A549 (cell line): ENCODE measurements around the gene CCNL1. TPM values are rescaled to one million over a fixed set of nuclear protein-coding genes. Genes with fewer than 3 reads are reported as not detected.

Experiments used
- ATAC-seq, 2 experiments: fragments of 200-7000 bp in 1 of 2; fragments of >200 bp in 1 of 2; cut with Nextera tagmentation in 1 of 2; cut with Tn5 transposase in 1 of 2; 3 replicates each; pipeline versions ENCODE4 v1.8.0 to v1.9.1; 2018 to 2020; ENCODE audit warnings: mild to moderate bottlenecking in 1 of 2, moderate library complexity in 1 of 2
- CTCF ChIA-PET: fragments of 300-600 bp; sonication (Branson Sonifier 250); formaldehyde crosslinking; extraction: SDS; loops from one replicate; lab custom pipeline; 2021; ENCODE audit warnings: antibody characterized with exemption, inconsistent platforms; lab: Yijun Ruan, JAX
- POLR2A ChIA-PET: fragments of 350-600 bp; formaldehyde crosslinking; extraction: SDS; loops from one replicate; lab custom pipeline; 2021; ENCODE audit warnings: antibody characterized with exemption, inconsistent platforms; lab: Yijun Ruan, JAX
- DNase-seq, 2 experiments: peaks; one replicate each; pipeline versions ENCODE4 v3.0.0 to v3.0.0-alpha.2; 2011 to 2016; ENCODE audit warnings: low read depth in 1 of 2, low spot score in 1 of 2
- FAIRE-seq: peaks from 2 replicates; lab custom pipeline; 2011; peaks lifted over from hg19 to GRCh38; lab: Jason Lieb, UNC
- H3K27ac ChIP-seq, 2 experiments: fragments of >200 bp; sonication (Bioruptor Twin); formaldehyde crosslinking; 3 replicates each; pipeline ENCODE4 v1.5.1; 2016 to 2017
- H3K4me1 ChIP-seq: fragments of >200 bp; sonication (Bioruptor Twin); formaldehyde crosslinking; 3 replicates; pipeline ENCODE4 v1.6.1; 2016
- H3K4me2 ChIP-seq: fragments of >200 bp; sonication (Bioruptor Twin); formaldehyde crosslinking; 3 replicates; pipeline ENCODE4 v1.6.1; 2016
- H3K4me3 ChIP-seq: fragments of >200 bp; sonication (Bioruptor Twin); formaldehyde crosslinking; 3 replicates; pipeline ENCODE4 v1.5.1; 2016
- H3K9me3 ChIP-seq: fragments of >200 bp; sonication (Bioruptor Twin); formaldehyde crosslinking; 3 replicates; pipeline ENCODE4 v1.6.1; 2016
- BHLHE40 ChIP-seq: IDR thresholded peaks from 2 replicates; pipeline ENCODE4 v1.6.1; 2012; ENCODE audit warnings: low read depth, low read length, inconsistent platforms
- CBX2 ChIP-seq: fragments of 200-600 bp; sonication (generic); IDR thresholded peaks from 2 replicates; pipeline ENCODE4 v1.6.1; 2016; ENCODE audit warnings: low read depth, mild to moderate bottlenecking, borderline replicate concordance
- CEBPB ChIP-seq, 2 experiments: fragments of >200 bp in 1 of 2; sonication (Bioruptor Twin) in 1 of 2; formaldehyde crosslinking in 1 of 2; IDR thresholded peaks; 2 replicates each; pipeline ENCODE4 v1.6.1; 2012 to 2016
- E2F6 ChIP-seq: IDR thresholded peaks from 2 replicates; pipeline ENCODE4 v1.6.1; 2012; ENCODE audit warnings: low read depth, borderline replicate concordance
- EHF ChIP-seq: fragments of 250-450 bp; sonication (Bioruptor Pico); IDR thresholded peaks from 2 replicates; pipeline ENCODE4 v1.5.0; 2020; ENCODE audit warnings: mild to moderate bottlenecking
- ESRRA ChIP-seq: fragments of 150-350 bp; IDR thresholded peaks from 2 replicates; pipeline ENCODE4 v1.6.1; 2014; ENCODE audit warnings: mild to moderate bottlenecking, low read length, borderline replicate concordance
- FOSL2 ChIP-seq, 2 experiments: fragments of 450-650 bp in 1 of 2; fragments of >200 bp in 1 of 2; sonication (Bioruptor Twin) in 1 of 2; formaldehyde crosslinking; IDR thresholded peaks; 2 replicates each; pipeline versions ENCODE4 v1.5.0 to v1.6.1; 2016 to 2020; ENCODE audit warnings: mild to moderate bottlenecking in 1 of 2, moderate library complexity in 1 of 2
- FOXS1 ChIP-seq: fragments of 250-450 bp; sonication (Bioruptor Pico); IDR thresholded peaks from 2 replicates; pipeline ENCODE4 v1.5.0; 2020; ENCODE audit warnings: mild to moderate bottlenecking, moderate library complexity
- HES2 ChIP-seq: fragments of >200 bp; sonication (Bioruptor Twin); formaldehyde crosslinking; IDR thresholded peaks from 2 replicates; pipeline ENCODE4 v1.6.1; 2016
- HOXA7 ChIP-seq: fragments of 250-450 bp; sonication (Bioruptor Pico); IDR thresholded peaks from 2 replicates; pipeline ENCODE4 v1.5.0; 2020; ENCODE audit warnings: mild to moderate bottlenecking, moderate library complexity
- HOXB5 ChIP-seq: fragments of 250-450 bp; sonication (Bioruptor Pico); IDR thresholded peaks from 2 replicates; pipeline ENCODE4 v1.5.0; 2020; ENCODE audit warnings: mild to moderate bottlenecking, moderate library complexity
- KDM1A ChIP-seq: fragments of 200-600 bp; sonication (generic); IDR thresholded peaks from 2 replicates; pipeline ENCODE4 v1.6.1; 2016; ENCODE audit warnings: low read depth, mild to moderate bottlenecking
- MAFK ChIP-seq: fragments of 450-650 bp; IDR thresholded peaks from 2 replicates; pipeline ENCODE4 v1.6.1; 2014; ENCODE audit not compliant: partially characterized antibody
- MYC ChIP-seq: IDR thresholded peaks from 2 replicates; pipeline ENCODE4 v1.6.1; 2012; ENCODE audit warnings: mild to moderate bottlenecking, inconsistent platforms, low read length, improper control_type of control experiment, borderline replicate concordance
- NFE2L2 ChIP-seq: fragments of 150-350 bp; conservative IDR thresholded peaks from 2 replicates; pipeline ENCODE4 v1.6.1; 2014; ENCODE audit warnings: low read length
- NPAS2 ChIP-seq: fragments of 250-450 bp; sonication (Bioruptor Pico); IDR thresholded peaks from 2 replicates; pipeline ENCODE4 v1.8.0; 2022; ENCODE audit warnings: mild to moderate bottlenecking, moderate library complexity, borderline replicate concordance
- PHF8 ChIP-seq: fragments of 200-600 bp; sonication (generic); IDR thresholded peaks from 2 replicates; pipeline ENCODE4 v1.6.1; 2016; ENCODE audit warnings: low read depth, mild to moderate bottlenecking, antibody characterized with exemption, moderate library complexity, borderline replicate concordance
- POLR2A ChIP-seq: IDR thresholded peaks from 2 replicates; pipeline ENCODE4 v1.6.1; 2012; ENCODE audit warnings: mild to moderate bottlenecking, low read length
- POLR2AphosphoS2 ChIP-seq: conservative IDR thresholded peaks from 2 replicates; pipeline ENCODE4 v1.6.1; 2012; ENCODE audit warnings: low read length, improper control_type of control experiment, inconsistent platforms
- RAD21 ChIP-seq, 2 experiments: fragments of >200 bp in 1 of 2; sonication (Bioruptor Twin) in 1 of 2; formaldehyde crosslinking in 1 of 2; IDR thresholded peaks in 1 of 2; conservative IDR thresholded peaks in 1 of 2; 2 replicates in 1 of 2; 3 replicates in 1 of 2; pipeline ENCODE4 v1.6.1; 2012 to 2018; ENCODE audit warnings: inconsistent platforms in 1 of 2
- REST ChIP-seq: fragments of 200-600 bp; sonication (generic); IDR thresholded peaks from 2 replicates; pipeline ENCODE4 v1.6.1; 2016; ENCODE audit warnings: antibody characterized with exemption, mild to moderate bottlenecking, moderate library complexity
- SMC3 ChIP-seq: fragments of >200 bp; sonication (Bioruptor Twin); formaldehyde crosslinking; IDR thresholded peaks from 3 replicates; pipeline ENCODE4 v1.6.1; 2018; ENCODE audit warnings: inconsistent platforms
- TFCP2L1 ChIP-seq: fragments of 250-450 bp; sonication (Bioruptor Pico); IDR thresholded peaks from 2 replicates; pipeline ENCODE4 v1.5.0; 2021; ENCODE audit warnings: mild to moderate bottlenecking
- USF2 ChIP-seq: fragments of 450-650 bp; IDR thresholded peaks from 2 replicates; pipeline ENCODE4 v1.6.1; 2014; ENCODE audit warnings: antibody characterized with exemption
- ZC3H11A ChIP-seq: fragments of 450-650 bp; IDR thresholded peaks from 2 replicates; pipeline ENCODE4 v1.6.1; 2014; ENCODE audit warnings: antibody characterized with exemption, mild to moderate bottlenecking
- ZFP36 ChIP-seq: fragments of 450-650 bp; IDR thresholded peaks from 2 replicates; pipeline ENCODE4 v1.6.1; 2014; ENCODE audit warnings: borderline replicate concordance; ENCODE audit not compliant: partially characterized antibody
- ZSCAN20 ChIP-seq: fragments of 250-450 bp; sonication (Bioruptor Pico); IDR thresholded peaks from 2 replicates; pipeline ENCODE4 v1.8.0; 2022; ENCODE audit warnings: mild to moderate bottlenecking, moderate library complexity
- WGBS: methylation state at CpG from one replicate; pipeline ENCODE4 v1.1.6; 2017; ENCODE audit errors: missing lambda C conversion rate; 5-methylcytosine and 5-hydroxymethylcytosine counted together
- polyA plus RNA-seq, 4 experiments: library from polyadenylated mRNA; depleted of rRNA in 3 of 4; stranded (reverse); fragments of >200 nt; fragmentation: RNase III in 1 of 4; extraction: RNeasy Plus Mini Kit Qiagen cat#74134 plus additional on column Dnase treatment in 1 of 4; gene quantifications; 2 replicates in 3 of 4; 3 replicates in 1 of 4; pipeline ENCODE4 v1.2.3, GENCODE V29; 2011 to 2017
- TF ChIP-seq, protein P1 (sequence below): fragments of 250-450 bp; sonication (Bioruptor Pico); IDR thresholded peaks from 2 replicates; pipeline ENCODE4 v1.5.0; 2021; ENCODE audit warnings: mild to moderate bottlenecking, moderate library complexity, borderline replicate concordance
- TF ChIP-seq, protein P2 (sequence below): fragments of 250-450 bp; sonication (Bioruptor Pico); IDR thresholded peaks from 2 replicates; pipeline ENCODE4 v1.5.0; 2020; ENCODE audit warnings: low read depth, mild to moderate bottlenecking, moderate library complexity

The CCNL1 gene
- polyA plus RNA-seq, 2 of the 4 experiments (the other 2 are of a cell fraction), result 45.1 to 170 TPM

DNA sequence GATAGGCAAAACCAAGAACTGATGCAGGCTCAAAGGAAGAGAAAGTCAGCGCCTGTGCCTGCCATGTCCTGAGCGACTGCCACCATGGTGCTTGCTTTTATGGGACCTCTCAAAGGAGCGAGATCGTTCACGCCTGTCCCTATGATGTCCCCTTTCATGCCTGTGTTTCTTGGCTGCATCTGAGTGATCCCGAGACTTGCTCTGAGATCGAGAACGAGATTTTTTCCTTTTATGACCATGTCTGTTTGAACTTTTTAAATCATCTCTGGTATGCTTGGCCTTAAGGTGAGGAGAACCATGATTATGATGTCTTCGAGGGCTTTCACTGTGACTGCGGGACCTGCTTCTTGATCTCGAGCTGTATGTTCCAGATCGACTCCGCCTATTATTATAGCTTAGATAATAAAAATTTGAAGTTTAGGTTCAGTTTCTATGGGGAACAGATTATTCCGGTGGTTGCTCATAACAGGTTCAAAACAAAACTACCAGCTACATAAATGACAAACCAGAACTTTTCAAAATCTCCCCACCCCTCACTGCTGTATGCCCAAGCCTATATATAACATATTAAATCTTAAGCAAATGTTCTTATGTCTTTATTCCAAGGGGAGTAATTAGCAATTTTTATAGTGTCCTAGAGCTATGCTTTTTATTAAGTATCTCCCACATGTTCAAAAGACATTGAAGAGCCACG, 11.6 kb downstream of the CCNL1 start (continued):
- TF ChIP-seq PHF8 (no peak), CBX2 (no peak), FOXS1 (CRISPR knock-in tag) (no peak), ZC3H11A (no peak), FOSL2 (IDR thresholded peaks at IDR 0.05) (no peak), FOSL2 (CRISPR knock-in tag; IDR thresholded peaks at IDR 0.05) (no peak)

DNA sequence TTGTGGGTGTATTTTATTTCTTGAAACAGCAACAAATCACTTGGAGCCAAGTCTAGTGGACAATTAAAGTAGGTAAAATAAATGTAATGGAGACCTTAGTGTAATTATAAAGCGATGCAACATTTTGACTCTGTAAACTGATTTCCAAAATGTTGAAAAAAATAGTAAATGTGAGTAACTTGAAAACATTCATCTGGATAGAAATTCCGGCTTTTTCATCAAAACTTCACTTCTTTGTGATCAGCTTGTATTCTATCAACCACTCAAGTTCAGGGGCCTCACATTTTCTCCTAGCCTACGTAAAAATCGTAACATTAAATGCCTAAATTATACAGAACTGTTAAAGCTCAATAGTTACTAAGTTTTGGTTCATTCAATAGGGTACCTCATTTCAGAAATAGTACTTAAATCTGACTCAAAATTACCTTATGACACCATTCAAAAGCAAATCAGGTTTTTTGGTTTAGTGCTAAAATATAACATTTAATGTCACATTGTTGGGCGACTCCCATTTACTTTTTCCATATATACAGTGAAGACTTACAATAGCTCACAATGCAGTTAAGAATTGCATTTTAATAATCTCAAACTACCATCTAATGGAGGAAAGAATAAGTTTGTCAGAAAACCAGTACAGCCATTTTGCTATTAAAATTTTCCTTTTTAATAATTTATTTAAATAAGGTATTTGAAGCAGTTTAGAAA, 12.7 kb downstream of the CCNL1 start:
- no peak overlapping the region for H3K4me2 ChIP-seq
- 93% methylated on average over 5 of the region's 5 CpGs for WGBS
- ATAC-seq, result no peak
- H3K27ac ChIP-seq, result no peak overlapping the region
- DNase-seq, result no peak
- CTCF ChIA-PET, result interaction anchor here (0.7 to 1.9 kb wide), 7 partner anchors 10 to 1035 kb away, joined by 3 to 15 read pairs (median 3); partner anchors contain the start of gene CCNL1
- FAIRE-seq, result no peak
- POLR2A ChIA-PET, result interaction anchor here (0.6 to 1.7 kb wide), 4 partner anchors 10 to 633 kb away, joined by 3 to 7 read pairs (median 3); no protein-coding TSS in a partner anchor
- H3K4me1 ChIP-seq, result no peaks in the 10 kb centered on the region
- H3K9me3 ChIP-seq, result no peaks in the 10 kb centered on the region
- H3K4me3 ChIP-seq, result no peak overlapping the region
- TF ChIP-seq REST (0 out of 2 replicates have a peak, but pooled peaks have one; percentile 30), POLR2AphosphoS2 (peak; percentile 97), USF2 (no peak), MAFK (no peak), KDM1A (no peak), NFE2L2 (no peak), ZSCAN20 (CRISPR knock-in tag) (no peak), HOXB5 (CRISPR knock-in tag) (no peak), ZFP36 (no peak), E2F6 (no peak), TFCP2L1 (CRISPR knock-in tag) (peak; percentile 97), MYC (no peak), RAD21 (conservative IDR thresholded peaks at IDR 0.05 in 1 of 2, IDR thresholded peaks at IDR 0.05 in 1 of 2) (no peak), HOXA7 (peak; percentile 98), EHF (no peak; the same call in 1 of the 2 replicates), BHLHE40 (no peak), NPAS2 (no peak), ESRRA (no peak), CEBPB (IDR thresholded peaks at IDR 0.05) (no peak), SMC3 (no peak), FOSL2 (IDR thresholded peaks at IDR 0.05) (no peak), FOSL2 (CRISPR knock-in tag; IDR thresholded peaks at IDR 0.05) (no peak), POLR2A (no peak), HES2 (no peak)
- TF ChIP-seq, protein P1, sequence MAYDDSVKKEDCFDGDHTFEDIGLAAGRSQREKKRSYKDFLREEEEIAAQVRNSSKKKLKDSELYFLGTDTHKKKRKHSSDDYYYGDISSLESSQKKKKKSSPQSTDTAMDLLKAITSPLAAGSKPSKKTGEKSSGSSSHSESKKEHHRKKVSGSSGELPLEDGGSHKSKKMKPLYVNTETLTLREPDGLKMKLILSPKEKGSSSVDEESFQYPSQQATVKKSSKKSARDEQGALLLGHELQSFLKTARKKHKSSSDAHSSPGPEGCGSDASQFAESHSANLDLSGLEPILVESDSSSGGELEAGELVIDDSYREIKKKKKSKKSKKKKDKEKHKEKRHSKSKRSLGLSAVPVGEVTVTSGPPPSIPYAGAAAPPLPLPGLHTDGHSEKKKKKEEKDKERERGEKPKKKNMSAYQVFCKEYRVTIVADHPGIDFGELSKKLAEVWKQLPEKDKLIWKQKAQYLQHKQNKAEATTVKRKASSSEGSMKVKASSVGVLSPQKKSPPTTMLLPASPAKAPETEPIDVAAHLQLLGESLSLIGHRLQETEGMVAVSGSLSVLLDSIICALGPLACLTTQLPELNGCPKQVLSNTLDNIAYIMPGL (CRISPR knock-in tag), result peak; percentile 84; the same call in 1 of the 2 replicates
- TF ChIP-seq, protein P2, sequence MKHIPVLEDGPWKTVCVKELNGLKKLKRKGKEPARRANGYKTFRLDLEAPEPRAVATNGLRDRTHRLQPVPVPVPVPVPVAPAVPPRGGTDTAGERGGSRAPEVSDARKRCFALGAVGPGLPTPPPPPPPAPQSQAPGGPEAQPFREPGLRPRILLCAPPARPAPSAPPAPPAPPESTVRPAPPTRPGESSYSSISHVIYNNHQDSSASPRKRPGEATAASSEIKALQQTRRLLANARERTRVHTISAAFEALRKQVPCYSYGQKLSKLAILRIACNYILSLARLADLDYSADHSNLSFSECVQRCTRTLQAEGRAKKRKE (CRISPR knock-in tag), result peak; percentile 57; the same call in 1 of the 2 replicates
